ENCODE data around the gene PITPNM2.
A peak's percentile ranks its signal among the peaks of the same experiment; 100 is the strongest.
"Not testable (repeated sequence)": the region's sequence is repeated elsewhere in the genome, so short reads cannot be mapped to it uniquely, and the experiment has no call there.

Gene PITPNM2

DNA sequence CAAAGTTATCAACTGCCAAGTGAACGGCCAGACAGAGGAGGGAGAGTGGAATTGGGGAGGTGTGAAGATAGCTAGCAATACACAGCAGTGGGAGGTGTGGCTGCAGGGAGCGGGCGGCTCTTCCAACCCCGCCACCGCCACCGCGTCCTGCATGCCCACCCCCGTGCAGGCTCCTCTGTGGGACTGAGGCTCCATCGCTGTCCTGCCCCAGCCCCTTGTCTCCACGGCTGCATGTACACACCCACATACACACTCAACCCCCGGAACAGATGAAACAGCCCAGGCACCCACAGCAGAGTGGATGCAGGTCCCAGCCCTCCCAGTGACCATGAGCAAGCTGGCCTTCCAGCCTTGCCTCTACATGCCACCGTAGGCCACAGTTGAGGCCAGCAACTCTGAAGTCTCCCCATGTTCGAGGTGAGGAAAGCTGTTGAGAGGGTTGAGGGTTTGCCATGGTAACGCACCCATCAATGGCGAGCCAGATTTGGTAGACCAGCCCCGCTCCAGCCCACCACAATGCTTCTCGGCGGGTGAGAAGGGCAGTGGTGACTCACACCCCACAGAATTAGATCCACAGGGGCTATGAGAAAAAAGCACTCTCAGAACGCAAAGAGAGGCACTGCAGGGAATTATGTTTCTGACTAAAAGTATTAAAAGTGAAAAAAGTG is 39.3 kb downstream of the PITPNM2 start:
- H3K27me3 ChIP-seq (ENCODE audit: control insufficient read depth, insufficient read depth, low read length): no peaks in the 10 kb centered on the region
- no peak overlapping the region for H3K4me3 ChIP-seq (ENCODE audit: low read depth, low read length)
- no peak overlapping the region for H3K9ac ChIP-seq (ENCODE audit: low read depth, low read length)
- peaks cover 6% of the 10 kb centered on the region for H3K4me1 ChIP-seq (ENCODE audit: control insufficient read depth, insufficient read depth, low read length)
- no peaks in the 10 kb centered on the region for H3K9me3 ChIP-seq (ENCODE audit: control insufficient read depth, insufficient read depth, low read length)
- H3K36me3 ChIP-seq (ENCODE audit: control insufficient read depth, insufficient read depth, low read length): no peaks in the 10 kb centered on the region

DNA sequence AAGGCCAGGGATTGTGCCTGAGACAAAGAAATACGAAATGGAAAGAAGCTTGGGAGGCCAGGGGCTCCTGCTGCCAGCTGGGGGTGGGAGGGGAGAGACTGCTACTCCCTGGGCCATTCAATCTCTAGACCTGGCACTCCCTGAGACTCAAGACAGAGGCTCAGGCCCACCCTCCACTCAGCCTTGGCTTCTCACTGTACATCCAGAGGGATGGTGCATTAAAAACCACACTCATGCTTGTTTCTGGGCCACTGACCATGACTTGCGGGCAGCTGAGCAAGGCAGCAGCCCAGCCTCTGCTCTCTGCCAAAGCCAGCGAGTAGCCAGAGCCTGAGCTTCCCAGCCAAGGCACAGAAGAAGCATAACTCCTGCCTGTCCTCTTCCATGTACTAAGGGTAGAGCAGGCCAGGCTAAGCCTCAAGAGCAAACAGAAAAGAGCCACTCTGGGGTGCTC is 41.5 kb downstream of the PITPNM2 start:
- no peaks in the 10 kb centered on the region for H3K36me3 ChIP-seq (ENCODE audit: control insufficient read depth, insufficient read depth, low read length)
- H3K4me3 ChIP-seq (ENCODE audit: low read depth, low read length): no peak overlapping the region
- no peaks in the 10 kb centered on the region for H3K27me3 ChIP-seq (ENCODE audit: control insufficient read depth, insufficient read depth, low read length)
- no peak overlapping the region for H3K9ac ChIP-seq (ENCODE audit: low read depth, low read length)
- no peaks in the 10 kb centered on the region for H3K9me3 ChIP-seq (ENCODE audit: control insufficient read depth, insufficient read depth, low read length)
- peaks cover 20% of the 10 kb centered on the region for H3K4me1 ChIP-seq (ENCODE audit: control insufficient read depth, insufficient read depth, low read length)

DNA sequence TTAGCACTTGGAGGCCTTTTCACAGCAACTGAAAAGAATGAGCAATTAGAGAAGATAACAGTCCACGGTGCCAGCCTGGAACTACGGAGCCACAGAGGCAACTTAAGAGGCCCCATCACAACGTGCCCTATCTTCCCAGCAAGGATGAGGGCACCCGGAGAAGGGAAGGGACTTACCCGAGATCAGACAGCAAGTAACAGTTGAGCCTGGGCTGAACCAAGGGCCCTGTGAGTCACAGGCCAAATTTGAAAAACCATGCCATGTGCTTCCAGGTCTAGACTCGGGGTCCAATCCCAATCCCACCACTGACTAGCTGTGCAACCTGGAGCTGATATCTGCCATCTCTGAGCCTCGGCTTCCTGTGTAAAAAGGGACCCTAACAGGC is 42.2 kb downstream of the PITPNM2 start:
- Histone ChIP-seq H3K36me3 (ENCODE audit: control insufficient read depth, insufficient read depth, low read length) (no peaks in the 10 kb centered on the region), H3K4me1 (ENCODE audit: control insufficient read depth, insufficient read depth, low read length) (peaks cover 20% of the 10 kb centered on the region), H3K9ac (ENCODE audit: low read depth, low read length) (no peak overlapping the region), H3K9me3 (ENCODE audit: control insufficient read depth, insufficient read depth, low read length) (no peaks in the 10 kb centered on the region), H3K27me3 (ENCODE audit: control insufficient read depth, insufficient read depth, low read length) (no peaks in the 10 kb centered on the region), H3K4me3 (ENCODE audit: low read depth, low read length) (no peak overlapping the region)

DNA sequence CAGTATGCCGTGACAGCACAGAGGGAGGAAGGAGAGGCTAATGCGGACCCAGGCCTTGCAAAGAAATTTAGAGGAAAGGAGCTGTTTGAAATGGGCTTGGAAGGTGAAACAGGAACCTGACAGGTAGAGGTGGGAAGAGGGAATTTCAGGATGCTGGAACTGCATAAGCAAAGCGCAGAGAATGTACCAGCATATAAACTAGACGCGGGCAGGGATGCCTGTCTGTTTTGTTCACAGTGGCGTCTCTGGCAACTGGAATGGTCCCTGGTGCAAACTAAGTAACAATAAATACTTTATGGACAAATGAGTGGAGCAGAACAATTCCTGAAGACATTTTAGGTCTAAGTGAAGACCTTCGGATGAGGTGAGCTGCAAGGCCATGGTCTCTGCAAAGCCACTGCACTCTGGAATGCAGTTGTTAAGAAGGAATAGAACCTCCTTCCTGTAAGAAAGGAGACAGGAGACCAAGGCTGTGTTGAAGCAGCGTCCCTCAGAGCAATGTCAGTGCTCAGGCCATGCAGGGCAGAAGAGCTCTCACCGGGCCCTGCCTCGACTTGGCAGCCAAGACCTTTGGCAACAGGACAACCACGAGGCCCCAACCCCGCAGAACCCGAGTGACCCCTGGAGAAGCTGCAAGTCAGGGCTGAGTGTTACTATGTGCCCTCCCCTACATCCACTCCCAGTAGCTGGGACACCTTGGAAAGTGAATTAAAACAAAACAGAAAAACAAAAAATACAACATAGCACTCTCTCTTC is 42.8 kb downstream of the PITPNM2 start:
- H3K9me3 ChIP-seq (ENCODE audit: control insufficient read depth, insufficient read depth, low read length): no peaks in the 10 kb centered on the region
- H3K4me3 ChIP-seq (ENCODE audit: low read depth, low read length): no peak overlapping the region
- peaks cover 24% of the 10 kb centered on the region for H3K4me1 ChIP-seq (ENCODE audit: control insufficient read depth, insufficient read depth, low read length)
- H3K27me3 ChIP-seq (ENCODE audit: control insufficient read depth, insufficient read depth, low read length): no peaks in the 10 kb centered on the region
- H3K9ac ChIP-seq (ENCODE audit: low read depth, low read length): no peak overlapping the region
- H3K36me3 ChIP-seq (ENCODE audit: control insufficient read depth, insufficient read depth, low read length): no peaks in the 10 kb centered on the region

DNA sequence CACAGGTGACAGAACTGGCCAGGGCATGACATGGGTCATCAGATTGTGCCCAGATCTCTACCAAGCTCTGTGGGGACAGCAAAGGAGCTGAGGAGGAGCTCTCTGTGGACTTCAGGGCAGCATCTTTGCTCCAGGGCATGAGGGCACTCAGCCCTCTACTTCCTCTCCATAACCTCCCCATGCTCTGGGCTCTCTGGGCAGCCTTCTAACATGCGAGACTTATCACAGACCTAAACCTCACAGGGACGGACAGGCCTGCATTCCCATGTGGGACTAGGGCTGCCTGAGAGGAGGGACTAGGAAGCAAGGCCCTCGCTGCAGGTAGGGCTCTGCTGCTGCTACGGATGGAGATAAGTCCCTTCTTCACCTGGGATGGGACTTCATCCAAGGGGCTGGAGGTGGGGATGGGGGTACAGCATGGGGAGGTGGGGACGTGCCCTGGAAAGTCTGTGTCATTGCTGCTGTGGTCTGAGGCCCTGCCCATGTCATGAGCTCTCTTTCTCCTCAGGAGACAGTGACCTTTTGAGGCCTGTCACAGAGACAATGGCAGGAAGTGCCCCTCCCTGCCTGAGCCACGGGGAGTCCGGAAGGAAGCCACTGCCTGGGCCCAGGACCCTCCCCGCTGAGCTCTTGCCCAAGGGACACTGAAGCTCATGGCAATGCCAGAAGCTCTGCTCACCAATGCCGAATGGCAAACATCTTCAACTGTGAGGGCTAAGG is 44.1 kb downstream of the PITPNM2 start:
- Histone ChIP-seq H3K36me3 (ENCODE audit: control insufficient read depth, insufficient read depth, low read length) (no peaks in the 10 kb centered on the region), H3K9ac (ENCODE audit: low read depth, low read length) (no peak overlapping the region), H3K9me3 (ENCODE audit: control insufficient read depth, insufficient read depth, low read length) (no peaks in the 10 kb centered on the region), H3K4me1 (ENCODE audit: control insufficient read depth, insufficient read depth, low read length) (peaks cover 36% of the 10 kb centered on the region), H3K27me3 (ENCODE audit: control insufficient read depth, insufficient read depth, low read length) (no peaks in the 10 kb centered on the region), H3K4me3 (ENCODE audit: low read depth, low read length) (no peak overlapping the region)

DNA sequence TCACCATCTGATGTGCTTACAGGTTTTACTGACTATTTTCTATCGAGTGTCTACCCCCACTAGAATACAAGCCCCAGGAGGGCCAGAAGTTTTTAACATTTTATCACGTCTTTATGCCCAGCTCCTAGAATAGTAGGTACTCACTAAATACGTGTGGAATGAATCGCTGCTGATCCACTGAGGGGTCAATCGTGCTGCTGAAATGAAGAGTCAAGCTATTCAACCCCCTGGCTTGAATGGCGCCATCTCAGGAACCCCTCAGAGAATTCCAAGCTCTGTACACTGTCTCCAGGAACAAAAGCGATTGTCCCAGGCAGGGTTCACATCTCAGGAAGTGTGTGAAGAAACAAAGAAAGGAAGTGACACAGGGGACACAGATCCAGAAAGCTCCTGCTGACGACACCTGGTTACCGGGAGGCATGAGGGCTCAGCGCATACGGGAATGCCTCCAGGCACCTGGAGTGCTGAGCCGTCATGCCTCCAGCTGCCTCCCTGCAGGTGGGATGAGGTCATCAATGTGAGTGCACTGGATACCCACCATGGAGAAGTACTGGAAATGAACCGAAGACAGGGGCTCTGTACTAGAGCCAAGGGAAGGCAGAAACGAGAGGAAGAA is 45.6 kb downstream of the PITPNM2 start:
- peaks cover 36% of the 10 kb centered on the region for H3K4me1 ChIP-seq (ENCODE audit: control insufficient read depth, insufficient read depth, low read length)
- no peaks in the 10 kb centered on the region for H3K9me3 ChIP-seq (ENCODE audit: control insufficient read depth, insufficient read depth, low read length)
- peak overlapping the region; percentile 57 for H3K9ac ChIP-seq (ENCODE audit: low read depth, low read length)
- no peaks in the 10 kb centered on the region for H3K27me3 ChIP-seq (ENCODE audit: control insufficient read depth, insufficient read depth, low read length)
- no peaks in the 10 kb centered on the region for H3K36me3 ChIP-seq (ENCODE audit: control insufficient read depth, insufficient read depth, low read length)
- no peak overlapping the region for H3K4me3 ChIP-seq (ENCODE audit: low read depth, low read length)

DNA sequence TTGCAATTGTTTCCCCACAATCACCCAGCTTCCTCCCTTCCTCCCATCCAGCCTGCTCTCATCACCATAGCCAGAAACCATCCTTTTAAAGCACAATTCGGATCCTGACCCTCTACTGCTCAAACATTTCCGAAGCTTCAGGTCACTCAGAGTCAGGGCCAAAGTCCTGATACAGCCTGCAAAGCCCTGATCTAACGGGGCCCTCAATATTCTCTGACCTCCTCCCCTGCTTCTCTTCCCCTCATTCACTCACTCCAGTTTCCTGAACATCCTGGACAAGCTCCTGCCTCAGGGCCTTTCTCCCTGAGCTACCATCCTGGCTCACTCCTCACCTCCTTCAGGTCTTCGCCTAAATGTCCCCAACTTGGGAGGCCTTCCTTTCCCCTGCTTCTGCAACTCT is 46.1 kb downstream of the PITPNM2 start:
- Histone ChIP-seq H3K36me3 (ENCODE audit: control insufficient read depth, insufficient read depth, low read length) (no peaks in the 10 kb centered on the region), H3K9ac (ENCODE audit: low read depth, low read length) (peak overlapping the region; percentile 57), H3K4me1 (ENCODE audit: control insufficient read depth, insufficient read depth, low read length) (peaks cover 36% of the 10 kb centered on the region), H3K9me3 (ENCODE audit: control insufficient read depth, insufficient read depth, low read length) (no peaks in the 10 kb centered on the region), H3K4me3 (ENCODE audit: low read depth, low read length) (no peak overlapping the region), H3K27me3 (ENCODE audit: control insufficient read depth, insufficient read depth, low read length) (no peaks in the 10 kb centered on the region)

DNA sequence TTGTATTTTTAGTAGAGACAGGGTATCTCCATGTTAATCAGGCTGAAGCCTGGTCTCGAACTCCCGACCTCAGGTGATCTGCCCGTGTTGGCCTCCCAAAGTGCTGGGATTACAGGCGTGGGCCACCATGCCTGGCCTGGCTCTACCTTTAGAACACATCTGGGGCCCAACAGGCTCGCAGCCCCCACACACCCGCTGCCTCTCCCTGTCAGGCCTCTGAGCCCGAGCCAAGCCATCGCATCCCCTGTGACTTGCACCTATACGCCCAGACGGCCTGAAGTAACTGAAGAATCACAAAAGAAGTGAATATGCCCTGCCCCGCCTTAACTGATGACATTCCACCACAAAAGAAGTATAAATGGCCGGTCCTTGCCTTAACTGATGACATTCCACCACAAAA is 46.8 kb downstream of the PITPNM2 start:
- not testable (repeated sequence) for H3K9me3 ChIP-seq (ENCODE audit: control insufficient read depth, insufficient read depth, low read length); H3K27me3 ChIP-seq (ENCODE audit: control insufficient read depth, insufficient read depth, low read length); H3K36me3 ChIP-seq (ENCODE audit: control insufficient read depth, insufficient read depth, low read length); H3K4me3 ChIP-seq (ENCODE audit: low read depth, low read length); H3K9ac ChIP-seq (ENCODE audit: low read depth, low read length)
- peaks cover 36% of the 10 kb centered on the region for H3K4me1 ChIP-seq (ENCODE audit: control insufficient read depth, insufficient read depth, low read length)

DNA sequence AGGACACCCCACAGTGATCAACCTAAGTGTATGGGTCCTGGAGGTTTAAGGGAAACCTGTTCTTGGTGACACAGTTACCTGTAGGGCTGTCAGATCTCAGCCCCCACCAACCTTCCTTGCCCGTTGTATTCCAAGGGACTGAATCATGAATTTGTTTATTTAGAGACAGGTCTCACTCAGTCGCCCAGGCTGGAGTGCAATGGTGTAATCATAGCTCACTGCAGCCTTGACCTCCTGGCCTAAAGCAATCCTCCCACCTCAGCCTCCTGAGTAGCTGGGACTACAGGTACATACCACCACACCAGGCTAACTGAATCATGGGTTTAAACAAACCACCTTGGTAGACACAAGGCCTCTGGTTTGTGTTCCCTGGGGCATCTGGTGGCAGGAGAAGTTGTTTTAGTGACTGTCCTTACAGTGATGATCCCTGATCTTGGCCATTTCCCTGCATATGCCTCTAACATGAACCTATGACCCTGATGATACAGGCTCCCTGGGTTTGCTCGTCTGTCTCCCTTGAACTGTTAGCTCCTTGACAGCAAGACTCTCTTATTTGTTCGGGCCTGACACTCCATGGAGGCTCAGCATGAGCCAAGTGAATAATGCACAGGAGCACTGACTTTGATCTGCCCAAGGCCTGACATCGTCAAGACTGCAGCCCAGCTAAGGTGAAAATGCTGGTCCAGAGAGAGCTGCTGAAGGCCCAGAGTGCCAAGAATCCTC is 47.9 kb downstream of the PITPNM2 start:
- Histone ChIP-seq H3K9me3 (ENCODE audit: control insufficient read depth, insufficient read depth, low read length) (no peaks in the 10 kb centered on the region), H3K36me3 (ENCODE audit: control insufficient read depth, insufficient read depth, low read length) (no peaks in the 10 kb centered on the region), H3K9ac (ENCODE audit: low read depth, low read length) (no peak overlapping the region), H3K4me1 (ENCODE audit: control insufficient read depth, insufficient read depth, low read length) (peaks cover 36% of the 10 kb centered on the region), H3K27me3 (ENCODE audit: control insufficient read depth, insufficient read depth, low read length) (no peaks in the 10 kb centered on the region), H3K4me3 (ENCODE audit: low read depth, low read length) (no peak overlapping the region)

DNA sequence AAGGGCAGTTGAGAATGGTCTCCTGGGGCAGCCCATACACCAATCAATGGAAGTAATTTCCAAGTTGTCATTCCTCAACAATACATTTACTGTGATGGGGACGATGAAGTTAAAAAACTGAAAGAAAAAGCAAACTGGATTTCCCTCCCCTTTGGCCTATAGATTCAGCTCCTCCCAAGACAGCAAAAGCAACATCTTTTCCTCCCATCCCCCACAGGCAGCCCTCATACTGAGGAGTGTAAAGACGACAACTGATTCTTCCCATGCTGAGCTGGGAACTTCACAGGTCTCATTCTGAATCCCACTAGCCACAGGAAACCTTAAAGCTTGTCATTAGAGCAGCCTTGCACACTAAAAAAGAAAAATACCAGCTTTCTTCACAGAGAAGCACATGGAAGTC is 48.5 kb downstream of the PITPNM2 start:
- Histone ChIP-seq H3K4me1 (ENCODE audit: control insufficient read depth, insufficient read depth, low read length) (peaks cover 34% of the 10 kb centered on the region), H3K9me3 (ENCODE audit: control insufficient read depth, insufficient read depth, low read length) (no peaks in the 10 kb centered on the region), H3K4me3 (ENCODE audit: low read depth, low read length) (no peak overlapping the region), H3K27me3 (ENCODE audit: control insufficient read depth, insufficient read depth, low read length) (no peaks in the 10 kb centered on the region), H3K9ac (ENCODE audit: low read depth, low read length) (no peak overlapping the region), H3K36me3 (ENCODE audit: control insufficient read depth, insufficient read depth, low read length) (no peaks in the 10 kb centered on the region)

DNA sequence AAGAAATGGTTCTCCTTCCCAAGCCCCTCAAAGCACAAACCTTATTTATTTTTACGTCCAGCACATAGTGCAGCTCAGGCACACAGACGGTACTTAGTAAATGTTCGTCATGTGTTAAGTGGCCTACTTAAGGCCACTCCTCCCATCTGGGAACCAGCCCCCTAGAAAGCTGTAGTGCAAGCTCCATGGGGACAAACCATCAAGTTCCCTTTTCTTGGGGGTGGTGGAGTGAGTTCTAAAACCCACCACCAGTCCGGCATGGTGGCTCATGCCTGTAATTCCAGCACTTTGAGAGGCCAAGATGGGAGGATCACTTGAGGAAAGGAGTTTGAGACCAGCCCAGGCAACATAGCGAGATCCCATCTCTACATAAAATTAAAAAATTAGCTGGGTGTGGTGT is 49.4 kb downstream of the PITPNM2 start:
- no peaks in the 10 kb centered on the region for H3K36me3 ChIP-seq (ENCODE audit: control insufficient read depth, insufficient read depth, low read length)
- no peak overlapping the region for H3K4me3 ChIP-seq (ENCODE audit: low read depth, low read length)
- peaks cover 30% of the 10 kb centered on the region for H3K4me1 ChIP-seq (ENCODE audit: control insufficient read depth, insufficient read depth, low read length)
- H3K9ac ChIP-seq (ENCODE audit: low read depth, low read length): no peak overlapping the region
- H3K9me3 ChIP-seq (ENCODE audit: control insufficient read depth, insufficient read depth, low read length): no peaks in the 10 kb centered on the region
- H3K27me3 ChIP-seq (ENCODE audit: control insufficient read depth, insufficient read depth, low read length): no peaks in the 10 kb centered on the region
